ENCODE data around the gene KANSL1L. TPM values are rescaled to one million over a fixed set of nuclear protein-coding genes. Genes with fewer than 3 reads are reported as not detected.
A peak's percentile ranks its signal among the peaks of the same experiment; 100 is the strongest.

KANSL1L gene
- total and polyA plus RNA-seq, 2 experiments from 2014 or later: 2.6 to 13.2 TPM

GRCh38 chr2:209990838-209991237 is 180.4 kb downstream of the KANSL1L start:
- Histone ChIP-seq H3K27me3 (replicated peaks; ENCODE audit: insufficient read depth) (no peaks in the 10 kb centered on the region), H3K9ac (no peak overlapping the region), H4K20me1 (ENCODE audit: insufficient read depth) (no peaks in the 10 kb centered on the region), H2AFZ (no peak overlapping the region), H3K36me3 (ENCODE audit: low read depth) (no peaks in the 10 kb centered on the region), H3K79me2 (ENCODE audit: insufficient read depth) (no peaks in the 10 kb centered on the region), H3K9me2 (ENCODE audit: insufficient read depth) (no peaks in the 10 kb centered on the region), H3K9me3 (ENCODE audit: low read depth) (no peaks in the 10 kb centered on the region), H3K27ac (no peak overlapping the region), H3K4me2 (ENCODE audit: unreplicated experiment) (no peak overlapping the region), H3K4me1 (ENCODE audit: insufficient read depth) (no peaks in the 10 kb centered on the region), H3K4me3 (no peak overlapping the region), H3F3A (ENCODE audit: insufficient read depth) (no peaks in the 10 kb centered on the region)
- WGBS, 2 experiments (ENCODE audit: low coverage in 1 of 2, low lambda C conversion rate in 2 of 2, missing lambda C conversion rate in 2 of 2): 46 to 51% methylated on average over 2 of the region's 2 CpGs
- no peak for DNase-seq
- no peak for TF ChIP-seq EZH2phosphoT487 (IDR thresholded peaks at IDR 0.05; ENCODE audit: insufficient read depth, low read depth)
- no peak for TF ChIP-seq EZH2 (IDR thresholded peaks at IDR 0.05; ENCODE audit: insufficient read depth, poor library complexity, severe bottlenecking)
- in situ Hi-C loops (cut with MboI): no loop called here

- Histone ChIP-seq H3K4me3 (no peak overlapping the region), H3K4me2 (ENCODE audit: unreplicated experiment) (no peak overlapping the region), H3K27me3 (replicated peaks; ENCODE audit: insufficient read depth) (no peaks in the 10 kb centered on the region), H3K27ac (no peak overlapping the region), H3K36me3 (ENCODE audit: low read depth) (no peaks in the 10 kb centered on the region), H3K4me1 (ENCODE audit: insufficient read depth) (no peaks in the 10 kb centered on the region), H3K9me2 (ENCODE audit: insufficient read depth) (no peaks in the 10 kb centered on the region), H2AFZ (no peak overlapping the region), H3F3A (ENCODE audit: insufficient read depth) (no peaks in the 10 kb centered on the region), H4K20me1 (ENCODE audit: insufficient read depth) (no peaks in the 10 kb centered on the region), H3K9me3 (ENCODE audit: low read depth) (no peaks in the 10 kb centered on the region), H3K79me2 (ENCODE audit: insufficient read depth) (no peaks in the 10 kb centered on the region), H3K9ac (no peak overlapping the region)
- DNase-seq: no peak
- no peak for TF ChIP-seq EZH2phosphoT487 (IDR thresholded peaks at IDR 0.05; ENCODE audit: insufficient read depth, low read depth)
- no peak for TF ChIP-seq EZH2 (IDR thresholded peaks at IDR 0.05; ENCODE audit: insufficient read depth, poor library complexity, severe bottlenecking)
- WGBS, 2 experiments (ENCODE audit: low coverage in 1 of 2, low lambda C conversion rate in 2 of 2, missing lambda C conversion rate in 2 of 2): 52 to 53% methylated on average over 4 of the region's 4 CpGs
- in situ Hi-C loops (cut with MboI): no loop called here
Measured at GRCh38 chr2:209988010-209988409, 183.2 kb downstream of the KANSL1L start.

- no peak overlapping the region for H2AFZ ChIP-seq
- no peak overlapping the region for H3K4me2 ChIP-seq (ENCODE audit: unreplicated experiment)
- H3K4me3 ChIP-seq: no peak overlapping the region
- no peaks in the 10 kb centered on the region for H3K9me2 ChIP-seq (ENCODE audit: insufficient read depth)
- H3K27ac ChIP-seq: no peak overlapping the region
- no peaks in the 10 kb centered on the region for H3K27me3 ChIP-seq (replicated peaks; ENCODE audit: insufficient read depth)
- DNase-seq: peak; percentile 23
- in situ Hi-C loops (cut with MboI): no loop called here
- H3K9me3 ChIP-seq (ENCODE audit: low read depth): no peaks in the 10 kb centered on the region
- no peaks in the 10 kb centered on the region for H3K4me1 ChIP-seq (ENCODE audit: insufficient read depth)
- H3K36me3 ChIP-seq (ENCODE audit: low read depth): no peaks in the 10 kb centered on the region
- TF ChIP-seq EZH2 (IDR thresholded peaks at IDR 0.05; ENCODE audit: insufficient read depth, poor library complexity, severe bottlenecking) (no peak), EZH2phosphoT487 (IDR thresholded peaks at IDR 0.05; ENCODE audit: insufficient read depth, low read depth) (no peak)
- 71 to 74% methylated on average over 2 of the region's 2 CpGs for WGBS, 2 experiments (ENCODE audit: low coverage in 1 of 2, low lambda C conversion rate in 2 of 2, missing lambda C conversion rate in 2 of 2)
- no peak overlapping the region for H3K9ac ChIP-seq
- no peaks in the 10 kb centered on the region for H3F3A ChIP-seq (ENCODE audit: insufficient read depth)
- H3K79me2 ChIP-seq (ENCODE audit: insufficient read depth): no peaks in the 10 kb centered on the region
- H4K20me1 ChIP-seq (ENCODE audit: insufficient read depth): no peaks in the 10 kb centered on the region
Measured at GRCh38 chr2:209986415-209986814, 184.8 kb downstream of the KANSL1L start.

GRCh38 chr2:209985874-209986273 is 185.3 kb downstream of the KANSL1L start:
- H3K9me2 ChIP-seq (ENCODE audit: insufficient read depth): no peaks in the 10 kb centered on the region
- H3K27me3 ChIP-seq (replicated peaks; ENCODE audit: insufficient read depth): no peaks in the 10 kb centered on the region
- no peaks in the 10 kb centered on the region for H3K4me1 ChIP-seq (ENCODE audit: insufficient read depth)
- no peak for DNase-seq
- H3F3A ChIP-seq (ENCODE audit: insufficient read depth): no peaks in the 10 kb centered on the region
- H3K36me3 ChIP-seq (ENCODE audit: low read depth): no peaks in the 10 kb centered on the region
- no peak overlapping the region for H3K9ac ChIP-seq
- no peak overlapping the region for H2AFZ ChIP-seq
- H4K20me1 ChIP-seq (ENCODE audit: insufficient read depth): no peaks in the 10 kb centered on the region
- H3K9me3 ChIP-seq (ENCODE audit: low read depth): no peaks in the 10 kb centered on the region
- H3K4me3 ChIP-seq: no peak overlapping the region
- no peaks in the 10 kb centered on the region for H3K79me2 ChIP-seq (ENCODE audit: insufficient read depth)
- WGBS, 2 experiments (ENCODE audit: low coverage in 1 of 2, low lambda C conversion rate in 2 of 2, missing lambda C conversion rate in 2 of 2): 70 to 79% methylated on average over 3 of the region's 3 CpGs
- TF ChIP-seq EZH2 (IDR thresholded peaks at IDR 0.05; ENCODE audit: insufficient read depth, poor library complexity, severe bottlenecking) (no peak), EZH2phosphoT487 (IDR thresholded peaks at IDR 0.05; ENCODE audit: insufficient read depth, low read depth) (no peak)
- in situ Hi-C loops (cut with MboI): no loop called here
- no peak overlapping the region for H3K27ac ChIP-seq
- H3K4me2 ChIP-seq (ENCODE audit: unreplicated experiment): no peak overlapping the region

GRCh38 chr2:209984291-209984690 is 186.9 kb downstream of the KANSL1L start:
- Histone ChIP-seq H3K4me1 (ENCODE audit: insufficient read depth) (no peaks in the 10 kb centered on the region), H3K27me3 (replicated peaks; ENCODE audit: insufficient read depth) (no peaks in the 10 kb centered on the region), H3K4me3 (no peak overlapping the region), H3F3A (ENCODE audit: insufficient read depth) (no peaks in the 10 kb centered on the region), H3K9me3 (ENCODE audit: low read depth) (no peaks in the 10 kb centered on the region), H3K4me2 (ENCODE audit: unreplicated experiment) (no peak overlapping the region), H3K27ac (no peak overlapping the region), H3K9ac (no peak overlapping the region), H3K9me2 (ENCODE audit: insufficient read depth) (no peaks in the 10 kb centered on the region), H3K36me3 (ENCODE audit: low read depth) (no peaks in the 10 kb centered on the region), H3K79me2 (ENCODE audit: insufficient read depth) (no peaks in the 10 kb centered on the region), H2AFZ (no peak overlapping the region), H4K20me1 (ENCODE audit: insufficient read depth) (no peaks in the 10 kb centered on the region)
- DNase-seq: no peak
- TF ChIP-seq EZH2phosphoT487 (IDR thresholded peaks at IDR 0.05; ENCODE audit: insufficient read depth, low read depth) (no peak), EZH2 (IDR thresholded peaks at IDR 0.05; ENCODE audit: insufficient read depth, poor library complexity, severe bottlenecking) (no peak)
- WGBS, 2 experiments (ENCODE audit: low coverage in 1 of 2, low lambda C conversion rate in 2 of 2, missing lambda C conversion rate in 2 of 2): 49 to 72% methylated on average over 2 of the region's 2 CpGs
- in situ Hi-C loops (cut with MboI): no loop called here

All from GM23248 (cell line).